Mammary epithelial cell (primary cell): Measurements from ENCODE around the gene MOB3A.

ENCODE experiments used
- EZH2 ChIP-seq: IDR thresholded peaks from 2 replicates; pipeline ENCODE4 v1.6.1; 2012; ENCODE audit warnings: low read length, inconsistent platforms, borderline replicate concordance
- TF ChIP-seq, protein P1 (sequence below), 2 donors: IDR thresholded peaks in 1 of 2; conservative IDR thresholded peaks in 1 of 2; 2 replicates each; pipeline ENCODE4 v1.5.1; 2011 to 2012; ENCODE audit warnings: inconsistent platforms in 2 of 2, low read length in 2 of 2, mild to moderate bottlenecking in 2 of 2, control low read depth in 1 of 2, low read depth in 1 of 2; ENCODE audit not compliant: insufficient read depth in 1 of 2; ENCODE audit errors: extremely low read depth in 1 of 2

- TF ChIP-seq, protein P1, sequence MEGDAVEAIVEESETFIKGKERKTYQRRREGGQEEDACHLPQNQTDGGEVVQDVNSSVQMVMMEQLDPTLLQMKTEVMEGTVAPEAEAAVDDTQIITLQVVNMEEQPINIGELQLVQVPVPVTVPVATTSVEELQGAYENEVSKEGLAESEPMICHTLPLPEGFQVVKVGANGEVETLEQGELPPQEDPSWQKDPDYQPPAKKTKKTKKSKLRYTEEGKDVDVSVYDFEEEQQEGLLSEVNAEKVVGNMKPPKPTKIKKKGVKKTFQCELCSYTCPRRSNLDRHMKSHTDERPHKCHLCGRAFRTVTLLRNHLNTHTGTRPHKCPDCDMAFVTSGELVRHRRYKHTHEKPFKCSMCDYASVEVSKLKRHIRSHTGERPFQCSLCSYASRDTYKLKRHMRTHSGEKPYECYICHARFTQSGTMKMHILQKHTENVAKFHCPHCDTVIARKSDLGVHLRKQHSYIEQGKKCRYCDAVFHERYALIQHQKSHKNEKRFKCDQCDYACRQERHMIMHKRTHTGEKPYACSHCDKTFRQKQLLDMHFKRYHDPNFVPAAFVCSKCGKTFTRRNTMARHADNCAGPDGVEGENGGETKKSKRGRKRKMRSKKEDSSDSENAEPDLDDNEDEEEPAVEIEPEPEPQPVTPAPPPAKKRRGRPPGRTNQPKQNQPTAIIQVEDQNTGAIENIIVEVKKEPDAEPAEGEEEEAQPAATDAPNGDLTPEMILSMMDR (conservative IDR thresholded peaks at IDR 0.05 in 1 of 2, IDR thresholded peaks at IDR 0.05 in 1 of 2; ENCODE audit: extremely low read depth in 1 of 2, insufficient read depth in 1 of 2, low read depth in 1 of 2, low read length in 2 of 2): no peak
- no peak for TF ChIP-seq EZH2
Observed at GRCh38 chr19:2057484-2058469, 38.3 kb downstream of the MOB3A start.
